IPS-20b (cell line): ENCODE data around the gene RMI2.
A peak's percentile ranks its signal among the peaks of the same experiment; 100 is the strongest.

Experiments used
- H3K27ac ChIP-seq: one replicate; pipeline ENCODE4 v1.5.1; 2013; ENCODE audit warnings: low read length
- H3K27me3 ChIP-seq: 2 replicates; pipeline ENCODE4 v1.6.1; 2013; ENCODE audit warnings: mild to moderate bottlenecking, low read length, inconsistent platforms; ENCODE audit not compliant: insufficient read depth
- H3K36me3 ChIP-seq: 2 replicates; pipeline ENCODE4 v1.6.1; 2013; ENCODE audit warnings: low read depth, mild to moderate bottlenecking, inconsistent platforms, low read length, moderate library complexity; ENCODE audit not compliant: insufficient read depth
- H3K4me1 ChIP-seq: 2 replicates; pipeline ENCODE4 v1.6.1; 2013; ENCODE audit warnings: mild to moderate bottlenecking, control low read depth, inconsistent platforms, low read length, moderate library complexity; ENCODE audit not compliant: insufficient read depth
- H3K4me3 ChIP-seq: 2 replicates; pipeline ENCODE4 v1.5.1; 2013; ENCODE audit warnings: mild to moderate bottlenecking, low read length, inconsistent platforms
- H3K9ac ChIP-seq: 2 replicates; pipeline ENCODE4 v1.6.1; 2013; ENCODE audit warnings: low read depth, mild to moderate bottlenecking, inconsistent platforms, low read length, moderate library complexity
- H3K9me3 ChIP-seq: 2 replicates; pipeline ENCODE4 v1.6.1; 2013; ENCODE audit warnings: mild to moderate bottlenecking, low read depth, low read length, inconsistent platforms; ENCODE audit not compliant: insufficient read depth

Gene RMI2

GRCh38 chr16:11333702-11334101 lies 11.6 kb upstream of the RMI2 start:
- H3K9ac ChIP-seq: no peak overlapping the region
- H3K27ac ChIP-seq: no peak overlapping the region
- peaks cover 9% of the 10 kb centered on the region; the same call in 1 of the 2 replicates for H3K4me1 ChIP-seq
- no peaks in the 10 kb centered on the region for H3K36me3 ChIP-seq
- H3K9me3 ChIP-seq: peaks cover 4% of the 10 kb centered on the region; the same call in 1 of the 2 replicates
- H3K4me3 ChIP-seq: no peak overlapping the region
- no peaks in the 10 kb centered on the region for H3K27me3 ChIP-seq

GRCh38 chr16:11334831-11335404 lies 10.3 kb upstream of the RMI2 start:
- no peaks in the 10 kb centered on the region; the same call in 1 of the 2 replicates for H3K4me1 ChIP-seq
- peaks cover 4% of the 10 kb centered on the region; the same call in 1 of the 2 replicates for H3K9me3 ChIP-seq
- no peak overlapping the region for H3K4me3 ChIP-seq
- no peak overlapping the region for H3K9ac ChIP-seq
- no peaks in the 10 kb centered on the region for H3K27me3 ChIP-seq
- no peak overlapping the region for H3K27ac ChIP-seq
- no peaks in the 10 kb centered on the region for H3K36me3 ChIP-seq

GRCh38 chr16:11339075-11339474 lies 6.2 kb upstream of the RMI2 start:
- no peak overlapping the region for H3K9ac ChIP-seq
- H3K27me3 ChIP-seq: no peaks in the 10 kb centered on the region
- H3K4me1 ChIP-seq: no peaks in the 10 kb centered on the region; the same call in 1 of the 2 replicates
- H3K27ac ChIP-seq: no peak overlapping the region
- no peak overlapping the region for H3K4me3 ChIP-seq
- H3K9me3 ChIP-seq: peaks cover 4% of the 10 kb centered on the region; the same call in 1 of the 2 replicates
- H3K36me3 ChIP-seq: no peaks in the 10 kb centered on the region

GRCh38 chr16:11340710-11341109 lies 4.5 kb upstream of the RMI2 start:
- no peaks in the 10 kb centered on the region for H3K27me3 ChIP-seq
- H3K9ac ChIP-seq: peak overlapping the region; percentile 53
- H3K36me3 ChIP-seq: no peaks in the 10 kb centered on the region
- H3K4me1 ChIP-seq: no peaks in the 10 kb centered on the region; the same call in 1 of the 2 replicates
- no peak overlapping the region for H3K4me3 ChIP-seq
- H3K9me3 ChIP-seq: no peaks in the 10 kb centered on the region
- H3K27ac ChIP-seq: no peak overlapping the region

- Histone ChIP-seq H3K4me1 (peaks cover under 1% of the 10 kb centered on the region; the same call in 1 of the 2 replicates), H3K9ac (peak overlapping the region; percentile 53; the same call in 1 of the 2 replicates), H3K9me3 (no peaks in the 10 kb centered on the region), H3K27me3 (no peaks in the 10 kb centered on the region), H3K36me3 (no peaks in the 10 kb centered on the region), H3K27ac (no peak overlapping the region), H3K4me3 (no peak overlapping the region)
Measured at GRCh38 chr16:11341371-11341770, 3.9 kb upstream of the RMI2 start.

- H3K4me1 ChIP-seq: peaks cover 8% of the 10 kb centered on the region
- no peak overlapping the region for H3K27ac ChIP-seq
- no peaks in the 10 kb centered on the region for H3K9me3 ChIP-seq
- H3K36me3 ChIP-seq: no peaks in the 10 kb centered on the region
- H3K9ac ChIP-seq: no peak overlapping the region
- no peaks in the 10 kb centered on the region for H3K27me3 ChIP-seq
- H3K4me3 ChIP-seq: no peak overlapping the region
Measured at GRCh38 chr16:11342021-11342855, 3.0 kb upstream of the RMI2 start.

- H3K27ac ChIP-seq: no peak overlapping the region
- peak overlapping the region; percentile 82 for H3K9ac ChIP-seq
- H3K27me3 ChIP-seq: no peaks in the 10 kb centered on the region
- no peaks in the 10 kb centered on the region for H3K9me3 ChIP-seq
- H3K36me3 ChIP-seq: peaks cover 13% of the 10 kb centered on the region
- peaks cover 15% of the 10 kb centered on the region for H3K4me1 ChIP-seq
- peak overlapping the region; percentile 74; the same call in 1 of the 2 replicates for H3K4me3 ChIP-seq
Measured at GRCh38 chr16:11346700-11347319, 1.6 kb downstream of the RMI2 start.

GRCh38 chr16:11347831-11348230 lies 2.6 kb downstream of the RMI2 start:
- Histone ChIP-seq H3K36me3 (peaks cover 20% of the 10 kb centered on the region), H3K4me3 (no peak overlapping the region), H3K27ac (no peak overlapping the region), H3K27me3 (no peaks in the 10 kb centered on the region), H3K4me1 (peaks cover 15% of the 10 kb centered on the region), H3K9me3 (no peaks in the 10 kb centered on the region), H3K9ac (no peak overlapping the region)

GRCh38 chr16:11348737-11349598 lies 3.7 kb downstream of the RMI2 start:
- Histone ChIP-seq H3K27me3 (no peaks in the 10 kb centered on the region), H3K27ac (no peak overlapping the region), H3K4me1 (peaks cover 15% of the 10 kb centered on the region), H3K9ac (0 out of 2 replicates have a peak overlapping the region, but pooled peaks have one; percentile 22), H3K9me3 (no peaks in the 10 kb centered on the region), H3K36me3 (peaks cover 29% of the 10 kb centered on the region), H3K4me3 (no peak overlapping the region)

- 0 out of 2 replicates have a peak overlapping the region, but pooled peaks have one; percentile 22 for H3K9ac ChIP-seq
- no peaks in the 10 kb centered on the region for H3K9me3 ChIP-seq
- H3K27me3 ChIP-seq: no peaks in the 10 kb centered on the region
- H3K36me3 ChIP-seq: peaks cover 29% of the 10 kb centered on the region
- no peak overlapping the region for H3K27ac ChIP-seq
- H3K4me1 ChIP-seq: peaks cover 15% of the 10 kb centered on the region
- H3K4me3 ChIP-seq: no peak overlapping the region
Measured at GRCh38 chr16:11349599-11350276, 4.5 kb downstream of the RMI2 start.
